Measurements from ENCODE around the gene RPL22L1. TPM values are rescaled to one million over a fixed set of nuclear protein-coding genes. Genes with fewer than 3 reads are reported as not detected.

Gene RPL22L1
- total and polyA plus RNA-seq, 12 donors = 22.1 to 143 (median 58.4) TPM

DNA sequence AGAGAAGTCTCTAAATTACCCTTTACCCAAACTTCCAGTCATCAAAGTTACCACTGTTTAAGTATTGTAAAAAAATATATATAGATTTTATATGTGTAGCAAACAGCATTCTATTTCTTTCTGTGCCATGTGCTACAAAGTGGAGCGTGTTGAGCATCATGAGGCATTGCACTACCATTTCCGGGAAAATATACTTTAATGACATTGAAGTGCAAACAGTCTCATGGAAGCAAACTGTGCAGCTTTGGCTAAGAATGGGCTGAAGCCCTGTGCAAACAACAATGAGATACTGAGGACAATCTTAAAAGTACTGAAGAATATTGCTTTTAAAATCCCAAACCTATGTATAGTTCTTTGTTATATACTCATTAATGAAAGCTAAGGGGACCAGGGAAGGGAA, 6.5 kb upstream of the RPL22L1 start:
- Histone ChIP-seq H3K4me3 (no peak overlapping the region), H3K4me1 (replicated peaks in 1 of 2) (no peaks in the 10 kb centered on the region), H3K27ac (no peak overlapping the region), H3K27me3 (no peaks in the 10 kb centered on the region), H3K9me3 (replicated peaks in 1 of 3) (peaks cover 0 to 5% (median 0%) of the 10 kb centered on the region in 3 donors), H3K36me3 (replicated peaks in 1 of 2) (no peaks in the 10 kb centered on the region)
- intact Hi-C loops (cut with DNase I) = no loop called here
- TF ChIP-seq POLR2A (IDR thresholded peaks at IDR 0.05) (no peak), CTCF (IDR thresholded peaks at IDR 0.05) (no peak)
- DNase-seq = no peak
- 71 to 84% (median 80%) methylated on average over 2 of the region's 2 CpGs for WGBS, 4 donors

- Histone ChIP-seq H3K27ac (peak overlapping the region in 4 of 5 donors; percentile 65 to 95 (median 80)), H3K4me3 (peak overlapping the region in 3 of 4 donors; percentile 57 to 86 (median 72)), H3K9me3 (replicated peaks in 1 of 3) (peaks cover 0 to 1% (median 0%) of the 10 kb centered on the region in 3 donors), H3K36me3 (replicated peaks in 1 of 2) (peaks cover 0 to 31% of the 10 kb centered on the region in 2 donors), H3K4me1 (replicated peaks in 1 of 2) (peaks cover 12 to 30% of the 10 kb centered on the region in 2 donors), H3K27me3 (no peaks in the 10 kb centered on the region)
- intact Hi-C loops (cut with DNase I) = no loop called here
- no peak for TF ChIP-seq CTCF (IDR thresholded peaks at IDR 0.05)
- TF ChIP-seq POLR2A (IDR thresholded peaks at IDR 0.05) = no peak
- DNase-seq = no peak
- 38 to 49% (median 47%) methylated on average over 2 of the region's 2 CpGs for WGBS, 4 donors
Measured at GRCh38 chr3:170869239-170869590, 780 bp downstream of the RPL22L1 start.

DNA sequence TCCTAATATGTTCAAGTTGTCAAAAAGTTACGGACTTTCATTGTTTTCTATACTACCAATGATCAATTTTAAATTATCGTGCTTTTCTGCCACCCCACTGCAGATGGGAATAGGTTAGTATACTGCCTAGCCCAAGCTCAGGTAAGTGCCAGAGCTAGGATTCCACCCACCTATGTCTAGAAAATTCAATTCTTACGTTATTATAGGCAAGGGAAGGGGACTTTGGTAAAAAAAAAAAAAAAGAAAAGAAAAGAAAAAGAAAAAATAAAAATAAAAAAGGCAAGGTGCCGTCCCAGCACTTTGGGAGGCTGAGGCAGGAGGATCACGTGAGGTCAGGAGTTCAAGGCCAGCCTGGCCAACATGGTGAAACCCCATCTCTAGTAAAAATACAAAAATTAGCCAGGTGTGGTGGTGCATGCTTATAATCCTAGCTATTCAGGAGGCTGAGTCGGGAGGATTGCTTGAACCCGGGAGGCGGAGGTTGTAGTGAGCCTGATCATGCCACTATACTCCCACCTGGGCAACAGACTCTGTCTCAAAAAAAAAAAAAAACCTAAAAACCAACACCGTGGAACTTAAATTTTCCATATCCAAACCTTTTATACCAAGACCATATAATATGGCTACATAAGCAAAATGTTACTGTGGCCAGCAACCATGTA, 1.3 kb downstream of the RPL22L1 start:
- Histone ChIP-seq H3K9me3 (replicated peaks in 1 of 3) (no peaks in the 10 kb centered on the region), H3K27ac (peak overlapping the region in 1 of 5 donors; percentile 84), H3K27me3 (no peaks in the 10 kb centered on the region), H3K4me3 (peak overlapping the region in 1 of 4 donors; percentile 86), H3K36me3 (replicated peaks in 1 of 2) (peaks cover 0 to 31% of the 10 kb centered on the region in 2 donors), H3K4me1 (replicated peaks in 1 of 2) (peaks cover 12 to 30% of the 10 kb centered on the region in 2 donors)
- TF ChIP-seq CTCF (IDR thresholded peaks at IDR 0.05) (no peak), POLR2A (IDR thresholded peaks at IDR 0.05) (no peak)
- DNase-seq = no peak
- WGBS, 4 donors = 87 to 90% (median 88%) methylated on average over 9 of the region's 9 CpGs
- intact Hi-C loops (cut with DNase I) = no loop called here

- Histone ChIP-seq H3K36me3 (replicated peaks in 1 of 2) (peaks cover 0 to 31% of the 10 kb centered on the region in 2 donors), H3K27me3 (no peaks in the 10 kb centered on the region), H3K27ac (peak overlapping the region in 1 of 5 donors; percentile 13), H3K4me3 (no peak overlapping the region), H3K9me3 (replicated peaks in 1 of 3) (no peaks in the 10 kb centered on the region), H3K4me1 (replicated peaks in 1 of 2) (peaks cover 12 to 30% of the 10 kb centered on the region in 2 donors)
- 52 to 59% (median 57%) methylated on average over 1 of the region's 1 CpG for WGBS, 4 donors
- no peak for DNase-seq
- TF ChIP-seq POLR2A (IDR thresholded peaks at IDR 0.05) = no peak
- no peak for TF ChIP-seq CTCF (IDR thresholded peaks at IDR 0.05)
- intact Hi-C loops (cut with DNase I) = no loop called here
Measured at GRCh38 chr3:170867143-170867937, 2.7 kb downstream of the RPL22L1 start.

All from adrenal gland (tissue), 12 donors.